HG02642 (cell line): Measurements from ENCODE around the gene SRCIN1.
A peak's percentile ranks its signal among the peaks of the same experiment; 100 is the strongest.

Experiments
- ATAC-seq: cut with Tn5 transposase; IDR thresholded peaks from one replicate; pipeline ENCODE4 v1.9.1; 2021; ENCODE audit warnings: mild to moderate bottlenecking; ENCODE audit not compliant: unreplicated experiment, poor library complexity

The SRCIN1 gene

DNA sequence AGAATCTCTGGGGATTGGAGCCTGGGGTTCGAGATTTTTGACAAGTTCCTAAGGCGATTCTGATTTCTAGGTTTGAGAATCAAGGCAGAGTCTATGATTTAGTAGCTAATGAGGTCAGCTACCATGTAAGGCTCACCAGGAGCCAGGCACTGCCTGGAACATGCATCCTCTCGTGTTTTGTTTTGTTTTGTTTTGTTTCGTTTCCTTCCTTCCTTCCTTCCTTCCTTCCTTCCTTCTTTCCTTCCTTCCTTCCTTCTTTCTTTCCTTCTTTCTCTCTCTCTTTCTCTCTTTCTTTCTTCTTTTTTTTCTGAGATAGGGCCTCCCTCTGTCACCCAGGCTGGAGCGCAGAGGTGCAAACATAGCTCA, 39.1 kb downstream of the SRCIN1 start:
- ATAC-seq: no peak

DNA sequence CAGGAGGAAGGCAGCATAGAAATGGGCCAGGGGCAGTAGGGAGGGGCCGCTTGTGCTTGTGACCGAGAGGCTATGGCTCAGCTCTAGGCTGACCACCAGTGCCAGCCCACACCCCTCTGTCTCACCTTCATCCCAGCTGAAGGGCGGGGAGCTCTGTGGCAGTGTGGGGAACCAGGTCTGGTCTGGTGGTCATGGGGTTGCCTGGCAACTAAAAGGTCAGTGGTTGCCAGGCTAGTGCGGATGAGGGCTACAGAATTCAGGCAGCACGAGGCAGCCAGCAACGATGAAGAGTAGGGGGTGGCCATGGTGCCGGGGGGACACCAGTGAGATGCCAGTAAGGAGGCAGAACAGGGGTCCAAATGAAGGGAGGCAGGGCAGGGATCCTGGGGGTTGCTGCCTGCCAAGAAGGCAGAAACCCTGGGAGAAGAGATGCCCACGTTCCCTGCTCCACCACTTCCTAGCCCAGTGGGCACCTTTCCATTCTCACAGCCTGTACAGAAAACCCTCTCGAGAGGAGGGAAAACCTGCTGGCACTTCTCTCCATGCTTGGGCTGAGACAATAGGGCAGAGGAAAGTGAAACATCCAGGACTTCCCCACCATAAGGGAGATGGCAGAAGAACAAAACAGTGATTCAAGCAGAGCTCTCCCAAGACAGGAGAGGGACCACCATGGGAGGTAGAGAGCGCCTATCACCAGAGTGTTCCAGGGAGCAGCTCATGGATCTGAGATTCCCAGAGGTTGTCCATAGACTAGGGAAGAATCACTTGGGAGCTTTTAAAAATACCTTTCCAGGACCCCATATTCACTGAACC, 39.7 kb downstream of the SRCIN1 start:
- no peak for ATAC-seq

DNA sequence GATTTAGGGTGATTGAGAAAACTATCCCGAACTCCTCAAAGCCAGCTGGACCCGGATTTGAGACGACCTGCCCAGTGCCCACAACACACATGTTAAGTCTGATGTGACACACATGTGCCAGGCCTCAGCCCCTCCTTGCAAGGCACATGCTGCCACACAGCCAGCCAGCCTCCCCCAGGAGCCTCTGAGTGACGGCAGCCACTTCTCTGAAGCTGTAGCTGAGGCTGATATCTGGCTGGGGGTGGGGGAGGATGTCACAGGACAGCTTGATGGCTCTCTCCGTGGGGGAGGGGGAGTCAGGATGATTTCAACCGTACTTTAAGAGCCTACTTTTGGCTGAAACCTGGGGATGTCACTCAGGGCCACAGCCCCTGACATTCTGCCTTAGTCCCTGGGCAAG, 40.9 kb downstream of the SRCIN1 start:
- ATAC-seq: no peak

- no peak for ATAC-seq
Observed at GRCh38 chr17:38564254-38564837, 41.4 kb downstream of the SRCIN1 start.

DNA sequence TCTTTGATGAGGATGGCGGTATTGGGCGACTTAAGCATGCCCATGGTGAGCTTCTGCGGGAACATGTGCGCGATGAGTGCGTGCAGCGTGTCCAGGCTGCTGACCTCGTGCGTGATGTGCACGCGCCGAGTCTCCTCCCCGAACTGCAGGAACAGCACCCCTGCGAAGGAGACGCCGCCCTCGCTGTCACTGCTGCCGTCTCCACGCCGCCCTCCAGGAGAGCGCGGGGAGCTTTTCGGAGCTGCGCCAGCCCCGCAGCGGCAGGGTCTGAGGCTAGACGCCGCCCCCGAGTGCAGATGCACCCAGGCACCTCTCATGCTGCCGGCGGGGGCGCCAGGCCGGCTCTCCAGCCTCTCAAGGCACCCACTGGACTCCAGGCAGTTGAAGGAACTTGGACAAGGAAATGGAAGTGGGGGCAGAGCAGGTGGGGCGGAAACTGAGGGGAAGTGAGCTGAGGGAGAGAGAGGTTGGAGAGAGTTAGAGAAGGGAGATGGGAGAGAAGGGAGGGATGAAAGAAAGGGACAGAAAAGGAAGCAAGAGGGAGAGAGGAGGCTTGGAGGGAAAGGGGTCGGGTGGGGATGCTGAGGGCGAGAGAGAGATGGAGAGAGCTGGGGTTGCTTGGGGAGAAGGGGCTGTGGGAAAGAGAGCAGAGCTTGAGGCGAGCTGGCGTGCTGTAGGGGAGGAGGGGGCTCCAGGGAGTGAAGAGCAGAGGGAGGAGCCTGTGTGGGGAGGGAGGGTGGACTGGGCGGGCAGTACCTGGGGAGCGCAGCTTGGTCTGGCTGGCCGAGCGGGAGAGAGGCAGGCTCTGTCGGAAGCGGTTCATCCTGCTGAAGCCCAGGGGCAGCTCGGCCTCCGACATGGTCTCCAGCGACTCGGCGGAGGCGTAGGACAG, 42.1 kb downstream of the SRCIN1 start:
- no peak for ATAC-seq

GRCh38 chr17:38562903-38563302, 42.8 kb downstream of the SRCIN1 start:
- ATAC-seq: no peak

- no peak for ATAC-seq
Observed at GRCh38 chr17:38562215-38562569, 43.6 kb downstream of the SRCIN1 start.

- ATAC-seq: no peak
Observed at GRCh38 chr17:38561416-38562214, 44.1 kb downstream of the SRCIN1 start.

- ATAC-seq: no peak
Observed at GRCh38 chr17:38560503-38561318, 45.0 kb downstream of the SRCIN1 start.

DNA sequence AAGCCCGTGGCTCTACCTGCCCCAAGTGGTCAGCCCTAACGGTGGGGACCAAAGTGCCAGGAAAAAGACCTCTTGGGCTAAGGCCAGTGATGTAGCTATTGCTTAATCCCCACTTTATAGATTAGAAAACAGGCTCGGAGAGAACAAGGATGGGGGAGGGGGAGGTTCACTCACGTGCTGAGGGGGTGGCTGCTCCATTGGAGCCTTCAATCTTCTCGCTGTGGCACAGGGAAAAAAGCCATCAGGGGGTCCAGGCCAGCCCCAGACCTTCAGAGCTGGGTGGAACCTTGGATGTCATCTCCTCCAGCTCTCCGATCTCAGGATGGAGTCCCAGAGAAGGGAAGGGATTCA, 45.9 kb downstream of the SRCIN1 start:
- ATAC-seq: no peak

DNA sequence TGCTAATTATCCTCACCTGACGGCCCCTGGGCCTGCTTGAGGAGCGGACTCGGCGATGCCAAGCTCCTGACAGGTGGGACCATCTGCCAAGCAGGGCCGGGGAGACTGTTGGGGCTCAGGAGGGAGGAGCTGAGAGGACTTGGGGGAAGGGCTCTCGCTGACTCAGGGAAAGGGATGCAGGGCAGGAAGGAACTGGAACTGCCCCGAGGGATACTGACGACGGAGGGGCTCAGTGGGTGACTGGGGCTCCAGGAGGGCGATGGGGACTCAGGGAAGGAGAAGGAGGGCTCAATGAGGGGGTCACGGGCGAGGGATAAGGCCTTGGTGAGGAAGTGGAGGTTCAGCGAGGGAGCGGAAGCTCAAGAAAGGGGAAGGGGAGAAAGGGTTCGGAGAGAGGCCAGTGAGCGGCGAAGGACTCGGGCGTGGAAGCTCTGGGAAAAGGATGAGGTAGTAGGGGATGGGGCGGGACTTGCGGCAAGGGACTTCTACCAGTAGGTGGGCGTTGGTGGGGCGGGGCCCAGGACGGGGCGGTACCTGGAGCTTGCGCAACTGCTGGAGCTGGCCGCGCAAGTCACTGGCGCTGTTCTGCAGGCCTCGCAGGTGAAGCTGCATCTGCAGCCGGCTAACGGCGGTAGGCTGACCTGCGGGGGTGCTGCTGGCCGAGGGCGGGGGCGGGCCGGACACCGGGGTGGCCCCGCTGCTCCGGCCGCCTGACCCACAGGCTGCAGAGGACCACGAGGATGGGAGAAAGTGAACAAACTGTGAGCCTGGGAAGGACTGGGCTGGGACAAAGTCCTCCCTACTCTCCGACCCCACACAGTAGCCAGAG, 46.5 kb downstream of the SRCIN1 start:
- peak; percentile 65 for ATAC-seq

- no peak for ATAC-seq
Observed at GRCh38 chr17:38558728-38559050, 47.1 kb downstream of the SRCIN1 start.

DNA sequence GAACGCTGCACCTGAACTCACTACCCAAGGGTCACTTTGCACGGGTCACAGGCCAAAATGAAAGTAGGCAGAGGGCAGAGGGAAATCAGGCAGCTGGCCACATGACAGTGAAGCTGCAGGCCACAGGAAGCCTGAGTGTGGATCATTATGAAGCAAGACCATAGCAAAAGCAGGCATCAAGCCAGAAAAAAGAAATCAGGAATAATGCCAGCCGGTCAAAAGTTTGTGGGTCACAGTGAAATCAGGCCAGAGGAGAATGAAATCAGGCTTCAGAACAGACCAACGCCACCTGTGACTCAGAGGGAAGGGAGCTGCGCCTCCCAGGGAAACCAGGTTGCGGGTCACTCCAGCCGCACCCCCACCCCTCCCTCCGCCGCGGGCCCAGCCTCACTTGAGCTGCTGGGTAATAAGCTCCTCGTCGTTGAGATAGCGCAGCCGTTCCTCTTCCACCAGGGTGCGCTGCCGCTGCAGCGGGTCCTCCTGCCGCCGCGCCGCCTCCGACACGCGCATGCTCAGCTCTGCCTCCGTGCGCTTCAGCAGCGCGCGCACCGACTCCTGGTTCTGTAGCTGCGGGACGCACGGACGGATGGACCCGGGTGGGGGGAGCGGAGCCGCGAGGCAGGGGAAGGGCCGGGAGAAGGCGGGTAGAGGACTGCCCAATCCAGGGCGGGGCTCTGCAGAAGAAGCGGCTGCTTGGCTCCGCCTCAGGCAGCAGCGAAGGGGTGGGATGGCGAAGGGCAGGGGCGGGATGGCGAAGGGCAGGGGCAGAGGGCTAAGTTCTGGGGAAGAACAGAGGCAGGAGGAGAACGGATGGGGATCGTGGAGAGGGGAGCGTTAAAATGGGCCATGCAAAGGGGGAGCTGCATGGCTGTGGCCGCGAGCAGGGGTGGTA, 47.7 kb downstream of the SRCIN1 start:
- ATAC-seq: peak; percentile 80

DNA sequence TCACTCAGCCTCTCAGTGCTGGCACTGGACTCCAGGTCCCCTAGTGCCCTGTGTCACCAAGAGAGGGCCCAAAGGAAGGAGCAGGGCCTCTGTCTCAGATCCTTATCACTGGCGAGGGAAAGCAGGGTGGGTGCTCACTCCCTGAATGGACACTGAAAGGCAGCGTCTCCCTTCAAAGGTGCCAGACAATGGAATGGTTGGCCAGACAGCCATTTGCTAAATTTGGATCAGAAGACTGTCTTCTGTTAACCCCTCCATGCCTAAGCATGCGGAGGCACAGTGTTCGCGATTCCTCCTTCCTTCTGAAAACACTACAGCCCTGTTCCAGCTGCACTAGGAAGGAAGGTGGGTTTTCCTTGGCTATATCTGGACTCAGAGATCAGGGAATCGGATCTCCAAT, 48.4 kb downstream of the SRCIN1 start:
- ATAC-seq: no peak

- no peak for ATAC-seq
Observed at GRCh38 chr17:38556239-38556638, 49.5 kb downstream of the SRCIN1 start.

DNA sequence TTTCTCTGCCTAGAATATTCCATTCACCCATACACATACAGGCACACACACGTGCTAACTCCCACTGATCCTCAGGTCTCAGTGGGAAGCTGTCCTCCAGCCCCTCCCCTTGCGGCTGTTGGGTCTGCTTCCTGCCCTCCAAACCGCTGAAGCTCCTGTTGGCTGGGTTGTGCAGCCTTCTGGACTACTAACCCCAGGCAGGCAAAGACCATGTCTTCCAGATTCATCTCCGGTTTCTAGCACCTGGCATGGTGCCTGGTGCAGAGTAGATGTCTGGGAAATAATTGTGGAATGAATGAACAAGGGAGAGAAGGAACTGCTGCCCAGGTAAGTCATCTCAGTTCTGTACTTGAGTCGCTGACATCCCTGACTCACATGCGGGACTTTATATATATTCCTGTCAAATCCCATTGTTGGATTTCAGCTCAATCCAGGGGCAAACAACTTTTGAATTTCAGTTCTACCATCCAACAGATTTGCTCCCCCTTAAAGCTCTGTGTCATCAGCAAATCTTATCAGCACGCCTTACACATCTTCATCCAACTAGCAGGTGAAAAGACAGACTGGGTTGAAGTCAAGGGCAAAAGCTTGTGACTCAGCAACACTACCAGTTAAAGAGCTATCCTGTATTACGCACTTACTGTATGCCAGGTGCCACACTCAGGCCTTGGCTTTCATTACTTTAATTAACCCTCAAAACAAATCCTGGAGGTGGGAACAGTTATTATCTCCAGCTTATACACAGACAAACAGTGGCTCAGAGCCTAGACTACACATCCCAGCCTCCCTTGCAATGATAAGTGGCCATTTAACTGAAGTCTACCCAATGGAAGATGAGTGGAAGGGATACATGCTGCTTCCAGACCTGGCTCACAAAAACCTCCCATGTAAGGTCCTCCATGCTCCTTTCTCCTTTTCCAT, 51.1 kb downstream of the SRCIN1 start:
- no peak for ATAC-seq

DNA sequence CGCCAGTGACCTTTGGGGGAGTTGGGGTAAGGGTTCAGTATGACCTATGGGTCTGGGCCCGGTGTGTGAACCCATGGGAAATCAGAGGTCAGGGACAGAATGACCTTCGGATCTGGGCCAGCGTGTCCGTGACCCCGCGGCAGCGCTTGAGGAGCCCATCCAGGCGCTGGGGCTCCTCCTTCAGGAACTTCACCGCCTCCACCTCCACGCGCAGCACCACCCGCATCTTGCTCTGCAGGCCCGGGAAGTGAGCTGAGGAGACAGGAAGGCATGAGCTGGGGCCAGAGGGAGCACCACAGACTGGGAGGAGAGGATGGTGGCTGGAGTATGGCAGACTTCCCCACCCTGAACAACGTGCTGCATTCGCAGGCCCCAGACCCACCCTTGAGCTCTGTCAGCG, 53.4 kb downstream of the SRCIN1 start:
- ATAC-seq: no peak
